CD4-positive, alpha-beta T cell treated with Interferon gamma for 1 hour (primary cell): Measurements from ENCODE around the gene RPS16.

Experiments used
- DNase-seq: peaks from one replicate; pipeline ENCODE4 v3.0.0-alpha.2; 2020

RPS16 gene

DNA sequence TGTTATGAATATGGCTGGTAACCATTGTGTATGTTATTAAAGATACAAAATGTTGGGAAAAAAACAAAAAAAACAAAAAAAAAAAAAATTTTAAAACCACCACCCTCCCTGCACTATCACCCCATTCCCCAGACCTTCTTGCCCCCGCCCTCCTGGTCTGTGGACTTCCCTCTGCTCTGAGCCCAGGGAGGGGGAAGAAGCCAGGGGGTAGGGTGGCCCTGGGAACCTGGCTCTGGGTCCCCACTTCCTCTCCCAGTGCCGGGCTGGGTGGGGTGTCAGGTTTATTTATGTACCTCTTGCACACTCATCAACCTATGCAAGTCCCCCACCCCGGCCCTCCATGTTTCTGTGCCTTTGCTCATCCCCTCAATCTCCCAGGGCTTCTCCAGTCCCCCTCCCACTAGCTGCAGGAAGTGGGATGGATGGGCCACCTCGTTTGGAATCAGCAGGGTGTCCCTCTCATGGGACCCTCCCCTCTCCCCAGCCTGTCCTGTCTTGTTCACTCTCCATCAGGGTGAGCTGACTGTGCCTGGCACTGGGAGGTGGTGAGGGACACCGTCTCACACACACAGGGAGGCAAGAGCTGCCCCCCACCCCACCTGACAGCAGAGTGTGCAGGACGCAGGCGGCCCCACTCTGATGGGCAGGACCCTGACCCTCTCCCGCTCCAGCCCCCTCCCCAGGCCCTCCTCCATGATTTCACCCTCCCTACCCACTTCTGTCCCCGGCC, 50.7 kb downstream of the RPS16 start:
- no peak for DNase-seq
